Astrocyte (in vitro differentiated cells and primary cell): ENCODE measurements around the gene TOM1L2. TPM values are rescaled to one million over a fixed set of nuclear protein-coding genes. Genes with fewer than 3 reads are reported as not detected.

Experiments used
- DNase-seq: peaks from one replicate; pipeline ENCODE4 v3.0.0-alpha.2; 2010; ENCODE audit warnings: low read depth
- FAIRE-seq: peaks from 2 replicates; lab custom pipeline; 2011; peaks lifted over from hg19 to GRCh38; lab: Jason Lieb, UNC
- H2AFZ ChIP-seq: 2 replicates; pipeline ENCODE4 v1.6.0; 2012; ENCODE audit warnings: low read depth, low read length, inconsistent platforms
- H3K27ac ChIP-seq: 2 replicates; pipeline ENCODE4 v1.5.1; 2011; ENCODE audit warnings: low read depth, low read length, inconsistent platforms
- H3K27me3 ChIP-seq: 2 replicates; pipeline ENCODE4 v1.6.0; 2011; ENCODE audit warnings: low read length, inconsistent platforms; ENCODE audit not compliant: insufficient read depth
- H3K36me3 ChIP-seq: 2 replicates; pipeline ENCODE4 v1.5.1; 2011; ENCODE audit warnings: low read length, inconsistent platforms; ENCODE audit not compliant: insufficient read depth
- H3K4me1 ChIP-seq: 2 replicates; pipeline ENCODE4 v1.5.1; 2011; ENCODE audit warnings: low read length, inconsistent platforms; ENCODE audit not compliant: insufficient read depth
- H3K4me2 ChIP-seq: 2 replicates; pipeline ENCODE4 v1.6.0; 2012; ENCODE audit warnings: low read length, inconsistent platforms
- H3K4me3 ChIP-seq: 2 replicates; pipeline ENCODE4 v1.5.1; 2011; ENCODE audit warnings: low read depth, mild to moderate bottlenecking, low read length, inconsistent platforms; ENCODE audit not compliant: insufficient read depth
- H3K79me2 ChIP-seq: 2 replicates; pipeline ENCODE4 v1.6.0; 2012; ENCODE audit warnings: mild to moderate bottlenecking, low read length, inconsistent platforms; ENCODE audit not compliant: insufficient read depth
- H3K9ac ChIP-seq: 2 replicates; pipeline ENCODE4 v1.6.0; 2012; ENCODE audit warnings: mild to moderate bottlenecking, low read length, inconsistent platforms
- H3K9me3 ChIP-seq: 2 replicates; pipeline ENCODE4 v1.5.1; 2012; ENCODE audit warnings: low read depth, mild to moderate bottlenecking, low read length, inconsistent platforms; ENCODE audit not compliant: insufficient read depth
- H4K20me1 ChIP-seq: 2 replicates; pipeline ENCODE4 v1.6.0; 2012; ENCODE audit warnings: low read length, inconsistent platforms; ENCODE audit not compliant: insufficient read depth
- H3K27ac Mint-ChIP-seq: one replicate; pipeline ENCODE4 v1.8.0; 2021; ENCODE audit warnings: mild to moderate bottlenecking, mixed read lengths; ENCODE audit not compliant: unreplicated experiment
- H3K27me3 Mint-ChIP-seq: one replicate; pipeline ENCODE4 v1.8.0; 2021; ENCODE audit warnings: low read depth, mixed read lengths; ENCODE audit not compliant: unreplicated experiment
- H3K36me3 Mint-ChIP-seq: one replicate; pipeline ENCODE4 v1.8.0; 2021; ENCODE audit warnings: low read depth, mixed read lengths; ENCODE audit not compliant: unreplicated experiment
- H3K4me1 Mint-ChIP-seq: one replicate; pipeline ENCODE4 v1.8.0; 2021; ENCODE audit warnings: low read depth, mixed read lengths; ENCODE audit not compliant: unreplicated experiment
- H3K4me3 Mint-ChIP-seq: one replicate; pipeline ENCODE4 v1.8.0; 2021; ENCODE audit warnings: mild to moderate bottlenecking, moderate library complexity, mixed read lengths; ENCODE audit not compliant: unreplicated experiment
- H3K9me3 Mint-ChIP-seq: one replicate; pipeline ENCODE4 v1.8.0; 2021; ENCODE audit warnings: mild to moderate bottlenecking, mixed read lengths; ENCODE audit not compliant: unreplicated experiment
- CTCF ChIP-seq: IDR thresholded peaks from 2 replicates; pipeline ENCODE4 v1.5.1; 2011; ENCODE audit warnings: low read depth, mild to moderate bottlenecking, inconsistent platforms, low read length, moderate library complexity; ENCODE audit not compliant: insufficient read depth
- EZH2 ChIP-seq: IDR thresholded peaks from 2 replicates; pipeline ENCODE4 v1.6.1; 2012; ENCODE audit warnings: mild to moderate bottlenecking, low read length, inconsistent platforms; ENCODE audit not compliant: insufficient read depth
- total RNA-seq: library from RNA; stranded (reverse); gene quantifications from 2 replicates; pipeline ENCODE4 v1.2.1, GENCODE V29; 2021

Gene TOM1L2
- total RNA-seq, 1 donor from 2014 or later = 54.4 TPM

DNA sequence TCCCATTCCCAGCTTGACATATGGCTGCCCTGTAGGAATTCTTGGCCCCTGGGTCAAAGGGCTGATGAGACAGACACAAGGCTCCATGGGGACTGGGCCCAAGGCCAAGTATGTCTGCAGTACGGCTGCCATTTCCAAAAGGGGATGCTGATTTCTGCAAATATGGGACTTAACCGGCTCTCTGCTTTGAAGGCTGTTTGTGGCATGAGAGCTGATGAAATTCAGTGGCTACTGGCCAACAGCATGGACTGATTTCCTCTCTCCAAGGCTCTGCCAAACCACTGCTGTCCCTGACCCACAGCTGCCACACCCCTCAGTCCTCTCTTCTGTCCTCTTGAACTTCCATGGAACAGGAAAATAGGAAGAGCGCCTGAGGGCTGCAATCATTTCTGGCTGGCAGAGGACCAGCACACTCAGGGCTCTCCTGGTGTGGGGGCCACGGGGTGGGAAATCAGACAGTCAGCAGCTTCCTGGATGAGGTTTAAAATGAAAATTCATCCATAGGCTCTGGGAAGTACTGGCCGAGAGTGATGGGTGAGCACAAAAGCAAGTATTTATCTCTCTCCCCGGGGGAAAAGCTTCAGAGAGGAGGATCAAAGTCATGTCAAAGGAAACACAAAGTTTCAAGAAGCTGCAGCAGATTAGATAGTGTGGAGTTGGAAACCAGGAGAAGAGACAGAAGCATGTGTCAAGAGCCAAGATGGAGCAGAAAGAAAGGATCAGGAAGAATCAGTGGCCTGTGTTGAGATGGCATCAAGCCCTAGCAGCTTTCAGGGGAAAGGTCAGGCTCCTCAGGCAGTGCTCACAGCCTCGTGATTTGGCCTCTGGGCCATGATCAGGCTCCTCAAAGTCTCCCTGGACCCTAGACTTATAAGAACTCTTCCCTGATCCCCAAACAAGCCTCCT lies 71.3 kb downstream of the TOM1L2 start:
- Mint-ChIP-seq H3K4me3 (peak overlapping the region; percentile 4), H3K27me3 (no peaks in the 10 kb centered on the region), H3K9me3 (no peaks in the 10 kb centered on the region), H3K36me3 (peaks cover 28% of the 10 kb centered on the region), H3K4me1 (peaks cover 11% of the 10 kb centered on the region), H3K27ac (no peak overlapping the region)
- H3K9me3 ChIP-seq = no peaks in the 10 kb centered on the region
- FAIRE-seq (peak; percentile 47), DNase-seq (peak; percentile 93)
- H3K36me3 ChIP-seq = no peaks in the 10 kb centered on the region
- no peak overlapping the region for H3K9ac ChIP-seq
- no peak for TF ChIP-seq CTCF
- H3K4me1 ChIP-seq = peaks cover 14% of the 10 kb centered on the region
- H2AFZ ChIP-seq = no peak overlapping the region
- no peaks in the 10 kb centered on the region for H3K79me2 ChIP-seq
- H3K27ac ChIP-seq = no peak overlapping the region
- peak overlapping the region; percentile 74 for H3K4me2 ChIP-seq
- no peaks in the 10 kb centered on the region for H4K20me1 ChIP-seq
- no peaks in the 10 kb centered on the region for H3K27me3 ChIP-seq
- no peak overlapping the region for H3K4me3 ChIP-seq

- peaks cover 14% of the 10 kb centered on the region for H3K4me1 ChIP-seq
- H3K27me3 ChIP-seq = no peaks in the 10 kb centered on the region
- H3K36me3 ChIP-seq = peaks cover 4% of the 10 kb centered on the region
- no peak overlapping the region for H3K9ac ChIP-seq
- FAIRE-seq (no peak), DNase-seq (no peak)
- H4K20me1 ChIP-seq = no peaks in the 10 kb centered on the region
- Mint-ChIP-seq H3K27me3 (no peaks in the 10 kb centered on the region), H3K36me3 (peaks cover 24% of the 10 kb centered on the region), H3K4me1 (peaks cover 11% of the 10 kb centered on the region), H3K9me3 (no peaks in the 10 kb centered on the region), H3K4me3 (no peak overlapping the region), H3K27ac (no peak overlapping the region)
- no peak overlapping the region for H3K4me3 ChIP-seq
- H3K79me2 ChIP-seq = no peaks in the 10 kb centered on the region
- no peaks in the 10 kb centered on the region for H3K9me3 ChIP-seq
- H2AFZ ChIP-seq = no peak overlapping the region
- no peak for TF ChIP-seq EZH2
- no peak for TF ChIP-seq CTCF
- no peak overlapping the region for H3K4me2 ChIP-seq
- no peak overlapping the region for H3K27ac ChIP-seq
These were observed 72.7 kb downstream of the TOM1L2 start for GRCh38 chr17:17899486-17899885.

- no peak overlapping the region for H3K4me2 ChIP-seq
- peaks cover 14% of the 10 kb centered on the region for H3K4me1 ChIP-seq
- H3K27ac ChIP-seq = no peak overlapping the region
- peaks cover 29% of the 10 kb centered on the region for H3K36me3 Mint-ChIP-seq
- H3K4me1 Mint-ChIP-seq = peaks cover 11% of the 10 kb centered on the region
- no peaks in the 10 kb centered on the region for H3K9me3 ChIP-seq
- H3K4me3 Mint-ChIP-seq = no peak overlapping the region
- H4K20me1 ChIP-seq = no peaks in the 10 kb centered on the region
- no peak for FAIRE-seq
- no peaks in the 10 kb centered on the region for H3K9me3 Mint-ChIP-seq
- H2AFZ ChIP-seq = no peak overlapping the region
- H3K27ac Mint-ChIP-seq = no peak overlapping the region
- peaks cover 4% of the 10 kb centered on the region for H3K36me3 ChIP-seq
- no peak overlapping the region for H3K4me3 ChIP-seq
- H3K9ac ChIP-seq = no peak overlapping the region
- no peak for DNase-seq
- no peaks in the 10 kb centered on the region for H3K27me3 ChIP-seq
- no peak for TF ChIP-seq CTCF
- no peak for TF ChIP-seq EZH2
- no peaks in the 10 kb centered on the region for H3K27me3 Mint-ChIP-seq
- H3K79me2 ChIP-seq = no peaks in the 10 kb centered on the region
These were observed 73.5 kb downstream of the TOM1L2 start for GRCh38 chr17:17898673-17899072.
